PC-3 (cell line): Measurements from ENCODE around the gene STYK1. TPM values are rescaled to one million over a fixed set of nuclear protein-coding genes. Genes with fewer than 3 reads are reported as not detected.

Experiments
- ATAC-seq: fragments of 200-7000 bp; cut with Tn5 transposase; 2 replicates; pipeline ENCODE4 v1.9.1; 2020; ENCODE audit warnings: mild to moderate bottlenecking, moderate library complexity
- BruUV-seq: library from RNA; stranded (reverse); fragments of 400-500 nt; replicated peaks from 2 replicates; lab custom pipeline; 2021; lab: Mats Ljungman, UMichigan
- CTCF ChIA-PET: fragments of 300-600 bp; sonication (Branson Sonifier 250); formaldehyde crosslinking; loops from one replicate; lab custom pipeline; 2022; ENCODE audit warnings: antibody characterized with exemption; lab: Charles Lee
- POLR2A ChIA-PET: fragments of 300-600 bp; sonication (Branson Sonifier 250); formaldehyde crosslinking; loops from one replicate; lab custom pipeline; 2022; ENCODE audit warnings: antibody characterized with exemption; ENCODE audit not compliant: unreplicated experiment; lab: Charles Lee
- DNase-seq: peaks from one replicate; pipeline ENCODE4 v3.0.0-alpha.2; 2015
- H2AFZ ChIP-seq: fragments of 300-600 bp; sonication (generic); 2 replicates; pipeline ENCODE4 v1.6.0; 2016; ENCODE audit warnings: antibody characterized with exemption, low read length
- H3F3A ChIP-seq: fragments of 300-600 bp; sonication (generic); one replicate; pipeline ENCODE4 v1.6.0; 2017; ENCODE audit warnings: antibody characterized with exemption, low read length, control low read depth, mild to moderate bottlenecking; ENCODE audit not compliant: unreplicated experiment
- H3K27ac ChIP-seq: fragments of 300-600 bp; sonication (generic); 2 replicates; pipeline ENCODE4 v1.5.1; 2016; ENCODE audit warnings: mild to moderate bottlenecking, low read length
- H3K27me3 ChIP-seq: fragments of 300-600 bp; sonication (generic); 2 replicates; pipeline ENCODE4 v1.6.1; 2016; ENCODE audit warnings: low read length, mixed read lengths
- H3K36me3 ChIP-seq: fragments of 300-600 bp; sonication (generic); 2 replicates; pipeline ENCODE4 v1.6.1; 2016; ENCODE audit warnings: low read depth, mixed run types, low read length, mixed read lengths
- H3K4me1 ChIP-seq: fragments of 300-600 bp; sonication (generic); 2 replicates; pipeline ENCODE4 v1.5.1; 2016; ENCODE audit warnings: low read length; ENCODE audit not compliant: insufficient read depth
- H3K4me2 ChIP-seq: fragments of 300-600 bp; sonication (generic); 2 replicates; pipeline ENCODE4 v1.6.0; 2016; ENCODE audit warnings: low read length
- H3K4me3 ChIP-seq: fragments of 300-600 bp; sonication (generic); 2 replicates; pipeline ENCODE4 v1.5.1; 2016; ENCODE audit warnings: mild to moderate bottlenecking, low read length, mixed read lengths
- H3K79me2 ChIP-seq: fragments of 300-600 bp; sonication (generic); 2 replicates; pipeline ENCODE4 v1.6.1; 2017; ENCODE audit warnings: low read length, mixed read lengths
- H3K9ac ChIP-seq: fragments of 300-600 bp; sonication (generic); 2 replicates; pipeline ENCODE4 v1.6.0; 2016; ENCODE audit warnings: mild to moderate bottlenecking, low read length
- H3K9me2 ChIP-seq: fragments of 300-600 bp; sonication (generic); replicated peaks from 2 replicates; pipeline ENCODE4 v1.6.1; 2016; ENCODE audit warnings: mixed run types, low read length, mixed read lengths
- H3K9me3 ChIP-seq: fragments of 300-600 bp; sonication (generic); 2 replicates; pipeline ENCODE4 v1.6.1; 2016; ENCODE audit warnings: low read length, mixed read lengths
- H4K20me1 ChIP-seq: fragments of 300-600 bp; sonication (generic); 2 replicates; pipeline ENCODE4 v1.6.1; 2016; ENCODE audit warnings: low read length, mixed read lengths
- CTCF ChIP-seq: fragments of 300-600 bp; sonication (generic); conservative IDR thresholded peaks from 2 replicates; pipeline ENCODE4 v1.5.1; 2017; ENCODE audit warnings: antibody characterized with exemption, low read depth, mild to moderate bottlenecking, low read length
- EZH2 ChIP-seq: fragments of 300-600 bp; sonication (generic); IDR thresholded peaks from one replicate; pipeline ENCODE4 v1.6.1; 2017; ENCODE audit warnings: antibody characterized with exemption, mild to moderate bottlenecking, low read length; ENCODE audit not compliant: unreplicated experiment
- EZH2phosphoT487 ChIP-seq: fragments of 300-600 bp; sonication (generic); IDR thresholded peaks from 2 replicates; pipeline ENCODE4 v1.6.1; 2018; ENCODE audit warnings: mild to moderate bottlenecking, antibody characterized with exemption, low read length, borderline replicate concordance
- intact Hi-C: fragments of 100-400 bp; cut with micrococcal nuclease; formaldehyde crosslinking; loops from 2 replicates; pipeline ENCODE4 v1.9.0; 2023
- total RNA-seq: library from RNA; depleted of rRNA; stranded (reverse); fragments of >200 nt; gene quantifications from 2 replicates; pipeline ENCODE4 v1.2.3, GENCODE V29; 2014

The STYK1 gene
- total RNA-seq, 1 experiment from 2014 or later = 4.3 TPM

- peaks cover 85% of the 10 kb centered on the region for H3K79me2 ChIP-seq
- POLR2A ChIA-PET = no interaction called here
- peaks cover 54% of the 10 kb centered on the region for H3K4me1 ChIP-seq
- peak overlapping the region; percentile 90 for H3K4me2 ChIP-seq
- CTCF ChIA-PET = no interaction called here
- no TSS peak for BruUV-seq
- H4K20me1 ChIP-seq = peaks cover 60% of the 10 kb centered on the region
- no peak for ATAC-seq
- no peaks in the 10 kb centered on the region for H3K9me2 ChIP-seq
- peaks cover 37% of the 10 kb centered on the region for H3K36me3 ChIP-seq
- TF ChIP-seq EZH2 (no peak), EZH2phosphoT487 (no peak), CTCF (no peak)
- intact Hi-C loops = loop anchor here (2.0 to 5.0 kb wide), 2 partner anchors 34 to 351 kb away; no protein-coding TSS in a partner anchor
- no peak for DNase-seq
- H3K9me3 ChIP-seq = no peaks in the 10 kb centered on the region
- H3K27me3 ChIP-seq = no peaks in the 10 kb centered on the region
- H3K27ac ChIP-seq = peak overlapping the region; percentile 73
- H2AFZ ChIP-seq = no peak overlapping the region
- peak overlapping the region; percentile 35 for H3K4me3 ChIP-seq
- no peaks in the 10 kb centered on the region for H3F3A ChIP-seq
- H3K9ac ChIP-seq = peak overlapping the region; percentile 13; the same call in 1 of the 2 replicates
Measured at GRCh38 chr12:10716277-10716676, 42.4 kb upstream of the STYK1 start.

- H3K27ac ChIP-seq = no peak overlapping the region
- ATAC-seq = no peak
Measured at GRCh38 chr12:10715491-10715890, 41.6 kb upstream of the STYK1 start.

More at GRCh38 chr12:10715491-10715890, 41.6 kb upstream of the STYK1 start:
- Histone ChIP-seq H3K9me3 (no peaks in the 10 kb centered on the region), H3K4me1 (peaks cover 49% of the 10 kb centered on the region), H3K9me2 (no peaks in the 10 kb centered on the region), H3K9ac (no peak overlapping the region), H3K79me2 (peaks cover 78% of the 10 kb centered on the region), H3K4me2 (no peak overlapping the region), H2AFZ (no peak overlapping the region), H3F3A (no peaks in the 10 kb centered on the region), H3K4me3 (no peak overlapping the region), H3K27me3 (no peaks in the 10 kb centered on the region), H4K20me1 (peaks cover 52% of the 10 kb centered on the region), H3K36me3 (peaks cover 40% of the 10 kb centered on the region)
- no peak for TF ChIP-seq EZH2phosphoT487
- no peak for TF ChIP-seq CTCF
- no peak for TF ChIP-seq EZH2
- ChIA-PET CTCF (no interaction called here), POLR2A (no interaction called here)
- no TSS peak for BruUV-seq
- no peak for DNase-seq
- intact Hi-C loops = loop anchor here (5.0 kb wide), 1 partner anchor 33 kb away; no protein-coding TSS in a partner anchor
